ENCODE data around the gene LMOD2.

DNA sequence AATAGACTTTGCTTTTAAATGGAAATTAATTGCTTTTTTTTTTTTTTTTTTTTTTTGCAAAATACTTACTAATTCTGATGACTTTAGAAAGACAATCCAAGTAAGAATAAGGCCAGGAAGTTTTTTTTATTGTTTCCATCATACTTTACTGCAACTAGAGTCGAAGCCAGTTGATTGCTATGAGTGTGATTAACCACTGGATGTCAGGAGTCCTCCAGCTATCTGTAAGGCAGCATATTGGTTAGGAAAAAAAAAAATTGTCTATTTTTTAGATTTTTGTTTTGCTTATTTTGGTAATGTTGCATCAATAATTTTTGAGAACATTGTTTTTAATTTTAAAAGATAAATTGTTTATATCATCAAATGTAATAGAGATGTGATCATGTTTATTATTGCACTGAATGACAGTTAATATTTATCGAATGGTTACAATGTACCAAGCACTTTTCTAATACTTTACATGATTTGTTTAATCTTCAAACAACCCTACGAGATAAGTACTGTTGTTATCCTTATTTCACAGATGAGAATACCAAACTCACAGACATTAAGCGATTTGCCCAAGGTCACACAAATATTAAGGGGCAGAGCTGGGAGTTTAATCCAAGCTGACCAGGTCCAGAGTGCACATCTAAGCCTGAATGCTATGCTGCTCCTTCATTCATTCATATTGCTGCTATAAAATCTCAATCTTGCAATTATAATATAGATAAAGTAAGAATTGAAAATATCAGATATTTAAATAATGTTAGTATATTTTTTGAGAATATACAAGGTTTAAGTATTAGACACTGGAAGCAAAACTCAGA, 19.9 kb upstream of the LMOD2 start:
- TF ChIP-seq CTCF (conservative IDR thresholded peaks at IDR 0.05), result peak; percentile 77
- TF ChIP-seq ZFX (IDR thresholded peaks at IDR 0.05), result no peak
